Activated effector memory CD4-positive, alpha-beta T cell treated with Interleukin-2 at 50 U/mL for 16 hours (primary cell): Measurements from ENCODE around the gene ARHGEF10L.

Experiments used
- DNase-seq: peaks from one replicate; pipeline ENCODE4 v3.0.0-alpha.2; 2020

The ARHGEF10L gene

GRCh38 chr1:17521946-17522612 lies 17.4 kb upstream of the ARHGEF10L start:
- DNase-seq: no peak

GRCh38 chr1:17523321-17524041 lies 16.0 kb upstream of the ARHGEF10L start:
- DNase-seq: no peak

DNA sequence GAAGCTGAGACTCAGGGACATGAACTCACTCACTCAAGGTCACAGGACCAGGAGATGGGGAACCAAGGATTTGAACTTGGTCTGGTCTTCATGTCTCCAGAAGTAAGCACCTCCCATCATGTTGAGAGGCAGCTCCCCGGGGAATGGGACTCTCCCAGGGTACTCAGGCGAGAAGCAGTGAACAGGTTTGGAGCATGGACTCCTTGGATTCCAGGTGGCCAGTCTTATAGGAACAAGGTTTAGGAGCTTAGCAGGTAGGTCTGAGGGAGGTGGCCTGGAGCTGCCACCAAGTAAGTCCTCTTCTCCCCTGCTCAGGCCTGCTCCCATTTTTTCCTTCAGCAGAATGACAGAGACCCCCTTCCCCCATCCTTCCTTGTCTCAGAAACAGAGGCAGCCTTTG lies 14.9 kb upstream of the ARHGEF10L start:
- no peak for DNase-seq

DNA sequence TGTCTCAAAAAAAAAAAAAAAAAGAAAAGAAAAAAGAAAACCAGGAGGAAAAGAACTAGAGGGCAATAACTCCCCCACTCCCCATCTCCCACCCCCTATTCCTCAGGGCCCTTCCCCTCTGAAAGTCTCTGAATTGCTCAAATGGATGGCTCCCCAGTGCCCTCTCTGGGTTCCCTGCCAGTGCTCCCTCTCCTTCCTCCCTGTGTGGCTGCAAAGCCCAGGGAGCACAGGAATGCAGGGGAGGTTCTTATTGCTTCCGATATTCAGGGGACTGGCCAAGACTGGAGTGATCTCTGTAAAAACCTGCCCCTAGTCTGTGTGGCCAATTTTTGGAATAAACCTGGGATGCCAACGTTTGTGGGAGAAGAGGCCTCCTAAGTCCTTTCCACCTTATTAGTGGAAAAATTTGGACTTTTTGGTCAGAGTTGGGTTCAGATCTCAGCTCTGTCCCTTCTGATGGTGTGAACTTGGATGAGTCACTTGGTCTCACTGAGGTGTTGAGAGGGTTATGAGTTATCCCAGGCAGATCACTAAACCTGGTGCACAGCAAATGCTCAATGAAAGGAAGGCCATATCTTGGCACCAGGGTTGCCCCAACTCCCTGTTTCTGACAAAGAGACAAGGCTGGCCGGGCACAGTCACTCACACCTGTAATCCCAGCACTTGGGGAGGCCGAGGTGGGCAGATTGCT lies 13.4 kb upstream of the ARHGEF10L start:
- no peak for DNase-seq

DNA sequence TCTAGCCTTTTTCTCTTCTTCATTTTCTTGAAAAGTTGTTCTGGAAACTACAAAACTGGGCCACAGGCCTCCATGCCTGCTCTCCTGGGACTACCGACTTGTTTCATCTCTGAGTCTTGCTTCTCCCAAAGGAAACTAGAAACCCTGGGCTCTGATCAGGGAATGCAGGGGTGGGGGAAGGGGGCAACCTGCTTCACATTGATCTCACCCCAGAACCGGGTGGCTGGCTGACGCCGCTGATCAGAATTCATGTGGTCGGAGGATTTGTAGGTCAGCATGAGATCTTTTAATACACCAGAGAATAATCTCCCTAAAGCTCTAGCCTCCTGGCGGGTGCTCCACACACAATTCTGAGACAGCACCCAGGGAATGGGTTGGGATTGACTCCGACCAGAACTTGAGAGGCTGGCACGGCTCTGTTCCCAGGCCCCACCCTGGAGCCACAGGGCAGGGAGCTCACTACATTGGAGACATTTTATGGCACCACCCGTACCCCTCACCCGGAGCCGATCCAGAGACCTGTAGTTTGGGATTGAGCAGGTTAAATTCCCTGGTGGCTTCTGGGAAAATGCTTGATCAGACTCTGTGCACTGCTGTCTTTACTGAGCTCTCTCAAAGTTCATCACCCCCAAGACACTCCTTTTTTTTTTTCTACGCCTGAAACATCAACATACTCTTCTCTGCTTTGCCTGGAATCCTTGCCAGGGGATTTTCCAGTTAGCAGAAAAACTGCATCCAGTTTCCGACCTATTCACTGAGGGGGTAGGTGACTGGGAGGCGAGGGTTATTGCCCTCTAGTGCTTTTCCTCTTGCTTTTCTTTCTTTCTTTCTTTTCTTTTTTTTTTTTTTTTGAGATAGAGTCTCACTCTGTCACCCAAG lies 12.2 kb upstream of the ARHGEF10L start:
- no peak for DNase-seq

GRCh38 chr1:17529381-17529780 lies 10.1 kb upstream of the ARHGEF10L start:
- no peak for DNase-seq

DNA sequence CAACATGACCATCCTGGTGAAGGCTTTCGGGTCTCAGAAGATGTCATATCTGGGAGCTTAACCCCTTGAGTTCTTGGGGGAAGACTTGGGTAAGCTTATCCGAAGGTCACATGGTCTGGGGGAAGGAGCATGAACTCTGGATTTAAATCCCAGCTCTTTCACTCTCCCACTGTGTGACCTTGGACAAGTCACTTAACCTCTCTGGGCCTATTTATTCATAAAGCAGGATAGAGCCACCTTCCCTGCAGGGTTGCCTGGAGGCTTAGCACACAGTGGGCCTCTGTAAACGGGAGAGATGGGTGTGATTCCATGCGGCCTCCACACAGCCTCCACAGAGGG lies 8.2 kb upstream of the ARHGEF10L start:
- no peak for DNase-seq

DNA sequence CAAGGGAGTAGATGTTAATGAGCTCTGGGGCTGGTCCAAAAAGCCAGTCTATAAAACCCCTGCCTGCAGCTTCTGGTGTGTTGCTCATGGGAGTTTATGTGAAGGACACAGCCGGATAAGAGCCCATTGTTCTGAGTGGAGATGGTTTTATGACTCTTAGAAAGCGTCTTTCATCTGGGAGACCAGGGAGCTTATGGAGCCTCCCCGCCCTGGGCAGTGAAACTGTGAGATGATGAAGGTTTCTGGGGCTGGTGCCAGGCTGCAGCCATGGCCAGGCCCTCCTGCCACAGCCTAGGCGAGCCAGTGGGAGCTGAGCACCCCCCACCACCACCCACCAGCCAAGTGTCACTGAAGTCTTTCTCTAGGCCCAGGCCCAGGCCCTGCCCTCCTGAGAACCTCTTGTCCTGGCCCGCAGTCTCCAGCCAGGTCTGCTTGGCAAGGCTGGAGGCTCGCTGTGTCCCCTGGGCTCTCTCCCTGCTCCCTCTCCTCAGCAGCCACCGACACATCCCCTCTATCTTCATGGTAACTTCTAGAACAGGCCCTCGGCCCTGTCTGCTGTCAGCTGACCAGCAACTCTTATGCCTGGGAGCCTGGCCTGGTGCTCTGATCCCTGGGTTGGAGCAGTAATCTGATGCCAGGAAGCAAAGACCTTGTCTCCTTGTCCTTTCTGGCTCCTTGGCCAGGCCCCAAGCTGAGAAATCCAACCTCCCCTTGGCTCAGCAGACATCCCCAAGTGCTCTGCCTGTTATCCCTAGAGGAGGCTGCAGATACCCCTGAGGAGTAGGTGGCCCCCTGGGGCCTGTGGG lies 7.6 kb upstream of the ARHGEF10L start:
- DNase-seq: no peak

GRCh38 chr1:17533201-17533600 lies 6.3 kb upstream of the ARHGEF10L start:
- no peak for DNase-seq

- no peak for DNase-seq
Measured at GRCh38 chr1:17535300-17535936, 4.1 kb upstream of the ARHGEF10L start.

DNA sequence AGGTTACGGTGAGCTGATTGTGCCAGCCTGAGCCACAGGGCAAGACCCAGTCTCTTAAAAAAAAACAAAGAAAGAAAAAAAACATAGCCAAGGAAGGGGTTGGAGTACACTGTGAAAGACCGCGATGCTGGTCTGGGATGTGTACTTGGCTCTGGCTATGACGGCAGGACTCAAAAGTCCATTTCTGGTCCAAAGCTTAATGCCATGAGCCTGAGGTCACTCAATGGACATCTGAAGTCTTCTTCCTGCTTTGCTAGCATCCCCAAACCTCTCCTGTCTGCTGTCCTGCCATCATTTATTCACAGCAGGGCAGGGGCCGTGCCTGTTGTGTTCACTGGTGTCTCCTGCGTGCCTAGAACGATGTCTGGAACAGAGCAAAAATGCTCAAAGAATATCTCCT lies 1.5 kb upstream of the ARHGEF10L start:
- no peak for DNase-seq

DNA sequence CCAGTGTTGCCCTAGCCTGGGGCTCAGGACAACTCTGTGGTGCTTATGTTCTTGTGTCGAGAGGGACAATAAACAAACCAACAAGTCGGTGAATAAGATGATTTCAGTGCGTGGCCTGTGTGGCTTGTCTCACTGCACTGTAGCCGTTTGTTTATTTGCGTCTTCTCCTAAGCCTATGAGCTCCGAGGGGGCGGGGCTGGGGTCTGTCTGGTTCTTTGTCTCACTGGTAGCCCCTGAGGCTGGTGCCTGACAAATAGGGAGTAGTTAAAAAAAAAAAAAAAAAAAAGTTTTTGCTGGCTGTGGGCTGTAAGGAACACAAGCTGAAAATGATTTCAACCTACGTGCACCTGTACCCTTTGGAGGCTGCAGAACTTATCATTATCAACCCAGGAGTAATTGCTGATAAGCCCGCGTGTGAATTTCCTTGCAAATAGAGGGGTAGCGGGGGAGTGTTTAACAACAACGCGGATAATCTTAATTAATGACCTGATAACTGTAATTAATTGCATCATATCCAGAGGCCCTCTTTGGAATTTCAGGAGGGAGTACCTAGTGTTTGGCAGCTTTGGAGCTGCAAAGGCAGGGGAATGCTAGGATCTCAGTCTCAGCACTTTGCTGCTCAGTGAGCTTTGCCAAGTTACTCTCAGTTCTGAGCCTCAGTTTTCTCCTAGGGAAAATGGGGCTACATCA lies 925 bp upstream of the ARHGEF10L start:
- DNase-seq: no peak

DNA sequence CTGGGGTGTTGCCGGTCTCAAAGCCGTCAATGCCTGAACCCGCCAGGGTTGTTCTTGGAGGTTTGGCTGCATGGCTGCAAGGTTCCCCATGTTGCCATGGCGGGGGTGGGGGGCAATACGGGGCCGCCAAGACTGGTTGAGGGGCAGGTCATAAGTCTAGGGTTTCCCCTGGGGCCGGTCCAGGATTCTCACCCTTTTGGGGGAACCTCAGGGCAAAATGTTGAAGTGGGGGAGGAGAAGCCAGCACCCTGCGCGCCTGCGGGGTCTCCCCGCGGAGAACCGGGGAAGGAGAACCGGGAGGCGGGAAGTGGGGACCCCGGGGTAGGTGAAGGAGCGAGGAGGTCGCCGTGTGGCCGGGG lies 401 bp upstream of the ARHGEF10L start:
- DNase-seq: no peak

DNA sequence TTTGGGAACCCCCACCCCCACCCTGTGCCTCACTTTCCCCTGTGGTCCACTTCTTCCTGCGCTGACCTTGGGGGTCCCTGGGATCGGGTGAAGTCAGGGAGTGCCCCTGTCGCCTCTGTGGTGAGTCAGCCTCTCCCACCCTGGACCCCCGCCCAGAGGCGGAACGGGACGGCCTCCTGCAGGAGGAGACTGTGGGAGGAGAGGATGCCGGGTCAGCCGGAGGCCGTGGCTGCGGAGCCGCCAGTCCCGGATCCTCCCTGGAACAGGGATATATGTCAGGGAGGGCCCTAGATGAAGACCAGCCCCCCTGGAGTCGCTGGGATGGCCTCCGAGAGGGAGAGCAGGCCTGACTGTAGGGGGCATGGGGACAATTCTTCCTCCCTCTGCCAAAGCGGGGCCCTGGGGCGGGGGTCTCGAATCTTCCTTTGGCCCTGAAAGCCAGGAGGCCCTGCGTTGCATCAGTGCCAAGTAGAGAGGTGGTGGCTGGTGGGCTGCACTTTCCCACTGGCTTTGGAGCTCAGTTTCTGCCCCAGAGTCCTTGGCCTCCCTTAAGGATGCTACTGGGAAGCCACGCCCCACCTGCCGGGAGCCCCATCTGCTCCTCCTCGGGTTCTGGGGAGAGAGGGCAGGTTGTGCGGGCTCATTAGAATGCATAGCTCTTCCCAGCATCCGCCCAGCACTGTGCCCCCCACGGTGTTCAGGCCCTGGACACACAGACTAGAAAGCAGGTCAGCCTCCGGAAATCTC lies 930 bp downstream of the ARHGEF10L start:
- DNase-seq: no peak

- no peak for DNase-seq
Measured at GRCh38 chr1:17542645-17543044, 3.1 kb downstream of the ARHGEF10L start.

GRCh38 chr1:17544776-17545350 lies 5.4 kb downstream of the ARHGEF10L start:
- no peak for DNase-seq

DNA sequence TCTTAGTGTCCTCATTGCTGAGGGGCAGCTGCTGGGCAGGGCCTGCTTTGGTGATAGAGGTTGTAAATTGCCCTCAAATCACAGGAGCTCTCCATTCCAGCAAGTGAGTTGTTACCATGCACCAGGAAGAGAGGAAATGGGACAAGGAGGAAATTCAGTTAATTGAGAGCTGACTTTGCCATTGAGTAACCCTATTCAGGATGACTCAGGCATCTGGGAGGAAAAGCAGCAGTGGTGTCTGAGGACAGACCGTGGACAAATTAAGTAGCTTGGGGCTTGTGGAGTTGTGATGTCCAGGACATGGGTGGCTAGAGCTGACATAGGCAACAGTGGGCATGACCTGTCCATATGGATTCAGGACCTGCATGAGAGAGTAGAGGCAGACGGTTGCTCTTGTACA lies 5.9 kb downstream of the ARHGEF10L start:
- DNase-seq: no peak

DNA sequence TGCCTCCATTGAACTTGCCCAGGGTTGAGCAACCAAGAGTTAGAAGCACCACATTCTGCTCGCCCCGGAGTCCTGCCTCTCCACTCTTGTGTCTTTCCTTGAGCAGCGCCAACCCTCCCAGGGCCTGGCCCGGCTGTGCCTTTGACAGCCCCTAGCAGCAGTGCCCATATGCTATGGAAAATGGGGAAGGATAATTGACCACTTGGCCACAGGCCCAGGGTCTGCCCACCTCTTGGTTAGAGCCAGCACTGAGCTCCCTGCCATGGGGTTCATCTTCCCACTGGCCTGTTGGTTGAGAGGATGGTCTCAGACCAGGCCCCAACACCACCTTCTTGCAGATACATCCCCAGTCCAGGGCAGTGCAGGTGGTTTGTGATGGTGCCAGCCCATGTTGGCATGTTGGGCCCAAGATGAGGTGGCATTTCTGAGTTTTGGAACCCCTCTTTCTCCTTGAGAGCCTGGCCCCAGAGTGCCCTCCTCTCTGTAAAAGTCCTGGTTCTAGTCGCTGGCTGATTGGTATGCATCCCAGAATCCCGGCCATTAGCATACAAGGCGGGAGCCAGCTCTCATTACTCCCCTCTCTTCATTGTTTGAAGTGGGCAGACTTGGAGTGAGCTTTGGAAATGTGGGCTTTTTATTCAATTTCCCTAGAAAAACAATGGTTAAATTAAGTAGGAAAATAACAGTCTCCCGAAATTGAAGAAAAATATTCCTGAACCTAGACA lies 7.6 kb downstream of the ARHGEF10L start:
- no peak for DNase-seq

DNA sequence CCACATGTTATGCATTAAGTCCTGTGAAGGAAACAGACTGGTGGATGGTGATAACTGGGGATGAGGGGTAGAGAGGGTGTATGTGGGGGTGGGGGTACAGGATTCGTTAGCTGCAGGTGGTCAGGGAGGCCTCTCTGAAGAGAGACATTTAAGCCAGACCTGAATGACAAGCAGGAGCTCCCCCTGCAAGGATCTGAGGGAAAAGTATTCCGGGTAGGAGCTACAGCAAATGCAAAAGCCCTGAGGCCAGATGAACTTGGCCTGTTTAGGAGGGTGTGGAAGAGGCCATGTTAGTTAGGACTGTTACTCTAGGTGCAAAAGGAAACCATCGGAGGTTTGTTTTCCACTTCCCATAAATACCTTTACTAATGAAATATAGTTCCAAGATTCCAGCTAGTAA lies 9.9 kb downstream of the ARHGEF10L start:
- no peak for DNase-seq
